Left lung (tissue), 10 donors: Measurements from ENCODE around the gene CBX7. TPM values are rescaled to one million over a fixed set of nuclear protein-coding genes. Genes with fewer than 3 reads are reported as not detected.

ENCODE experiments used
- ATAC-seq: fragments of 200-7000 bp; cut with Tn5 transposase; one replicate; pipeline ENCODE4 v1.9.1; 2020; ENCODE audit warnings: moderate library complexity
- DNase-seq, 4 donors: peaks; one replicate each; pipeline ENCODE4 v3.0.0-alpha.2; 2013 to 2020
- H3K27ac ChIP-seq, 2 donors: fragments of 200-600 bp; sonication (generic) in 1 of 2; one replicate each; pipeline versions ENCODE4 v1.5.0 to v1.8.0; 2020 to 2021
- H3K27me3 ChIP-seq, 2 donors: fragments of 200-600 bp; sonication (generic) in 1 of 2; one replicate each; pipeline versions ENCODE4 v1.5.0 to v1.8.0; 2020 to 2021
- H3K36me3 ChIP-seq, 2 donors: fragments of 200-600 bp; sonication (generic) in 1 of 2; one replicate each; pipeline versions ENCODE4 v1.5.0 to v1.8.0; 2020 to 2021
- H3K4me1 ChIP-seq, 2 donors: fragments of 200-600 bp; one replicate each; pipeline ENCODE4 v1.8.0; 2021
- H3K4me3 ChIP-seq, 2 donors: fragments of 200-600 bp; sonication (generic) in 1 of 2; one replicate each; pipeline versions ENCODE4 v1.5.0 to v1.8.0; 2020 to 2021; ENCODE audit warnings: mild to moderate bottlenecking in 1 of 2
- H3K9me3 ChIP-seq, 2 donors: fragments of 200-600 bp; sonication (generic) in 1 of 2; one replicate each; pipeline versions ENCODE4 v1.5.0 to v1.8.0; 2020 to 2021
- intact Hi-C, 2 donors: fragments of 100-400 bp; cut with DNase I; formaldehyde crosslinking; loops; one replicate each; pipeline versions ENCODE4 v1.11.2 to v1.14.2; 2022
- polyA plus RNA-seq, 6 donors: library from polyadenylated mRNA; unstranded; fragments of 120-200 nt; gene quantifications; one replicate each; pipeline ENCODE4 v1.2.1, GENCODE V29; 2013; ENCODE audit not compliant: insufficient read length in 6 of 6
- total RNA-seq, 2 donors: library from RNA; stranded (reverse); fragmentation: NEBNext Ultra II Directional; extraction: Animal tissue kit (Norgen Biotek cat#: 25700); gene quantifications; one replicate each; pipeline ENCODE4 v1.2.1, GENCODE V29; 2021
- TF ChIP-seq, protein P1 (sequence below), 2 donors: fragments of 200-600 bp; sonication (generic) in 1 of 2; IDR thresholded peaks; one replicate each; pipeline versions ENCODE4 v1.5.0 to v1.8.0; 2021; ENCODE audit warnings: antibody characterized with exemption in 2 of 2
- donor health status: DM: no; HTN: yes; CAD: no.
- donor health status: DM: no; HTN: no; CAD: no.

CBX7 gene
- total and polyA plus RNA-seq, 8 donors, result 7.4 to 17.7 (median 8.8) TPM

DNA sequence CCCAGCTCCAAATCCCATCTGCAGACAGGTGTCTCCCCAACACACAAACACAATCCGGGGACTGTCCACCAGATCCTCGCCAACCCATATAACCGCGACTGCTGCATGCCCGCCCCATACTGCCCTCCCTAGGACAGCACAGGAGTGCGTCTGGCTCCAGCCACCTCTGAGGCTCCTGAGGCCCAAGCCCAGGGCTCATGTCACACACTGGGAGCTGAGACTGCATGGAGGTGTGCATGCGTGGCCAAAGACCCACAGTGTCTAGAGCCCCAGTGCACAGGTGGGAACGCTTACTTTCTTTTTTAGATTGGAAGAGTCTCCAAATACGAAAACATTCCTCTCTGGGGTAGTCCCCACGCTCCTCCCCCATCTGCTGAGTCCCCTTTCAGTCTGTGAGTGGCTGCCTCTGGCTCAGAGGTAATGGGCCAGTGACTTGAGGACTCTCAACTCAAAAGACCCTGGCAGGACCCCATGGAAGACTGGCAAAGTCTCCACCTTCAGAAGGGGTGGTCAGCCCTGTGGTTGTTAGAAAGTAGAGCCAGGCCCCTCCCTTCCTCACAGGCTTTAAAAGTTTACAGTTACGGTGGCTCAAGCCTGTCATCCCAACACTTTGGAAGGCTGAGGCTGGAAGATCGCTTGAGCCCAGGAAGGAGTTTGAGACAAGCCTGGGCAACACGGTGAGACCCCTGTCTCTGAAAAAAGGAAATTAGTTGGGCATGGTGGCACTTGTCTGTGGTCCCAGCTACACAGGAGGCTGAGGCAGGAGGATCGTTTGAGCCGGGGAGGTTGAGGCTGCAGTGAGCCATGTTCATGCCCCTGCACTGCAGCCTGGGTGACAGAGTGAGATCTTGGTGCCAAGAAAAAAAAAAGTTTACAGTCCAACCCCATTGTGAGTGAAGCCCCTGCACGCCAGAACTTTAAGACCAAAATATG lies 2.3 kb downstream of the CBX7 start:
- Histone ChIP-seq H3K4me1 (peaks cover 14 to 53% of the 10 kb centered on the region in 2 donors), H3K36me3 (no peaks in the 10 kb centered on the region), H3K27me3 (peaks cover 15 to 24% of the 10 kb centered on the region in 2 donors), H3K27ac (peak overlapping the region in 1 of 2 donors; percentile 83), H3K4me3 (no peak overlapping the region), H3K9me3 (no peaks in the 10 kb centered on the region)
- TF ChIP-seq, protein P1, sequence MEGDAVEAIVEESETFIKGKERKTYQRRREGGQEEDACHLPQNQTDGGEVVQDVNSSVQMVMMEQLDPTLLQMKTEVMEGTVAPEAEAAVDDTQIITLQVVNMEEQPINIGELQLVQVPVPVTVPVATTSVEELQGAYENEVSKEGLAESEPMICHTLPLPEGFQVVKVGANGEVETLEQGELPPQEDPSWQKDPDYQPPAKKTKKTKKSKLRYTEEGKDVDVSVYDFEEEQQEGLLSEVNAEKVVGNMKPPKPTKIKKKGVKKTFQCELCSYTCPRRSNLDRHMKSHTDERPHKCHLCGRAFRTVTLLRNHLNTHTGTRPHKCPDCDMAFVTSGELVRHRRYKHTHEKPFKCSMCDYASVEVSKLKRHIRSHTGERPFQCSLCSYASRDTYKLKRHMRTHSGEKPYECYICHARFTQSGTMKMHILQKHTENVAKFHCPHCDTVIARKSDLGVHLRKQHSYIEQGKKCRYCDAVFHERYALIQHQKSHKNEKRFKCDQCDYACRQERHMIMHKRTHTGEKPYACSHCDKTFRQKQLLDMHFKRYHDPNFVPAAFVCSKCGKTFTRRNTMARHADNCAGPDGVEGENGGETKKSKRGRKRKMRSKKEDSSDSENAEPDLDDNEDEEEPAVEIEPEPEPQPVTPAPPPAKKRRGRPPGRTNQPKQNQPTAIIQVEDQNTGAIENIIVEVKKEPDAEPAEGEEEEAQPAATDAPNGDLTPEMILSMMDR (IDR thresholded peaks at IDR 0.05), result no peak
- ATAC-seq (no peak), DNase-seq (peak in 1 of 4 donors; percentile 51)
- intact Hi-C loops, result no loop called here

DNA sequence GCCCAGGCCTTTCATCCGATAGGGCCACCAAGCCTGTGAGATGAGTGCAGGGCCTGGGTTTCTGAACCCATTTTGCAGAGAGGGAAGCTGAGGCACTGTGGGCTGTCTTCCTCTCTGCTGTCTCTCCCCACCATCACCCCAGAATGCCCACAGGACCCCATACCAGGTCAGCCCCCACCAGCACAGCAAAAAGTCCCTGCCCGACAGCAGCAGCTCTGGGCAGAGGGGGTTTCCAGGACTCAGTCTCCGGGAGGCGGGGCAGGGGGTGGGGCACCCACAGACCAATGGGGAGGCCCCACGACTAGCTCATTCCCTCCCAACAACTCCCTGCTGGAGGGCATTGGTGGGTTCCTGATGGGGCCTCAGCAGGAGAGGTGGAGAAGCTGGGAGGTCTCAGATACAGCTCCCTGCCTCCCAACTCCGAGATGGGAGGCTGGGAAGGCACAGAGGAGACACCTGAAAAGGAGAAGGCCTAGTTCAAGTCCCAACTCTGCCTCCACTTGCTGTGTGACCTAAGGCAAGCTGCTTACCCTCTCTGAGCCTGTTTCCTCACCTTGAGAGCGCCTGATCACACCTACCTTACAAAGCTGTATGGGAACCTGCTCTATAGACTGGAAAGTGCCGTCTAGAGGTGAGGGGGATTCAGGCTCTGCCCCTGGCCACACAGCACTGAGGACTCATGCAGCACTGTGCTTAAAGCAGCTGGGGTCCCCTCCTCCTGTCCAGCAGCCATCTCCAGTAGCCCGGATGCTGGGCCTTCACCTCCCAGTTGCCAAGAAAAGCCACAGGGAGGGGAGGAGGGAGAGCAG lies 3.5 kb downstream of the CBX7 start:
- Histone ChIP-seq H3K4me3 (no peak overlapping the region), H3K36me3 (no peaks in the 10 kb centered on the region), H3K27ac (peak overlapping the region; percentile 24 to 42), H3K27me3 (peaks cover 7 to 12% of the 10 kb centered on the region in 2 donors), H3K9me3 (no peaks in the 10 kb centered on the region), H3K4me1 (peaks cover 14 to 59% of the 10 kb centered on the region in 2 donors)
- intact Hi-C loops, result no loop called here
- ATAC-seq (no peak), DNase-seq (peak in 1 of 4 donors; percentile 59)
- TF ChIP-seq, protein P1 (IDR thresholded peaks at IDR 0.05), result no peak

DNA sequence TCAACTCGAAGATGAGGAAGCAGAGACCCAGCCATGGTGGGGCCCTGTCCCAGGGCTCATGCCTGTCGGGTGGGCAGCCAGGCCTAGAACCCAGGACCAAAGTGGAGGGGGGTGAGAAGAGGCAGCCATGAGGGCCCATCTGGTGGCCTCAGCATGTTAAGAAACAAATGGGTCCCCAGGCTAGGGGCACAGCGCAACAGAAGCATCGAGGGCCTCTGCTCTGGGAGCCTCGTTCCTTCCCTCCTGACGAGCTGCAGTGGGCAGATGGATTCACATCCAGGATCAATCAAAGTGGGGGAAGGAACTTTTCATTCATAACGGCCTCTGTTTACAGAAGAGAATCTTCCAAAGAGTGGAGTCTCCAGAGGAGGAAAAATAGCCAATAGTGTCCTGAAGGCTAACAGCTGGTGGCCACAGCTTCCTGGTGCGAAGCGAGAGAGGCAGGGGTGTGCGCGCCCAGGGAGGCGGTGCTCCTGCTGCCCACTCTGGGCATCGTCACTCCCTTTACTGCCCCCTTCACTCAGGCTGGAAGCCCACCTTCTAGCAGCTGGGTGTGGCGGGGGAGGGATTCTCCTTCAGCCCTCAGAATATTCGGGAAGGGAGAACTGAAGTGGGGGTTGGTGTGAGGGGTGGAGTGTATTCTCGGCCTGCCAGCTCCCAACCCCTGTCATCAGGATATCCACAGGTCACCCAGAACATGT lies 4.3 kb downstream of the CBX7 start:
- TF ChIP-seq, protein P1 (IDR thresholded peaks at IDR 0.05), result no peak

DNA sequence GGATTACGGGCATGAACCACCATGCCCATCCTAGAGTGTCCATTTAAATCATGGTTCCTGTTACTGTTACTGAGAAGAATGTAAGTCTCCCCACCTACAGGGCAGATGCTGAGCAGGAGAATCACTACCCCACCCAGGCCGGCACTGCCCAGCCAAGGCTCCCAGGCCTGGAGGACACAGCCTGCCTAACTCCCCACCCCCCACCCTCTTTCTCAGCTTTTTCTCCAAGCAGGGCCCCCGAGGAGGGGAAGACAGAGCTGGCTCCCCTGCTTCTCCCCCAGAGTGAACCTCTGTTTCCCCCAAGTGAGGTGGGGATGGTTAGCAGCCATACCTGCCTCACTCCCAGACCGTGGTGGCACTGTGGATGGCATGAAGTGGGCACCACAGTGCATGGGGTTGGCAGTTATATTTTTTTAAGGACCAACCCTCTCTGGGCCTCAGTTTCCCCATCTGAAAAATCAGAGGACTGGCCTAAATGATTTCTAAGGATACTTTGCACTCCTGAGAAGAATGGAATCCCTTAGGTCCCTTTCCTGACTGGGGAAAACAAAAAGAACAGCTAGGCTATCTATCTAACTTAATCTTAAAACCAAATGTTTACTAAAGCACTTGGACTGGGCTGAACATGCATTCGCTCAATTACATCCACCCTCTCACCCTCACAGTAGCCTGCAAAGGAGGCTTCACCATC lies 5.0 kb downstream of the CBX7 start:
- no peaks in the 10 kb centered on the region for H3K36me3 ChIP-seq
- TF ChIP-seq, protein P1 (IDR thresholded peaks at IDR 0.05), result no peak
- no peaks in the 10 kb centered on the region for H3K9me3 ChIP-seq
- peak overlapping the region; percentile 24 to 42 for H3K27ac ChIP-seq
- peak in 1 of 4 donors; percentile 36 for DNase-seq
- H3K4me3 ChIP-seq, result no peak overlapping the region
- no peaks in the 10 kb centered on the region for H3K27me3 ChIP-seq
- no peak for ATAC-seq
- intact Hi-C loops, result no loop called here
- peaks cover 11 to 56% of the 10 kb centered on the region in 2 donors for H3K4me1 ChIP-seq

More for the DNA sequence above, 4.3 kb downstream of the CBX7 start:
- no peak for ATAC-seq
- no peak overlapping the region for H3K4me3 ChIP-seq
- no peaks in the 10 kb centered on the region for H3K36me3 ChIP-seq
- peak in 1 of 4 donors; percentile 55 for DNase-seq
- intact Hi-C loops, result no loop called here
- peak overlapping the region; percentile 24 to 42 for H3K27ac ChIP-seq
- no peaks in the 10 kb centered on the region for H3K9me3 ChIP-seq
- H3K27me3 ChIP-seq, result peaks cover 0 to 4% of the 10 kb centered on the region in 2 donors
- H3K4me1 ChIP-seq, result peaks cover 12 to 59% of the 10 kb centered on the region in 2 donors
